Measurements from ENCODE around the gene DISP2.

DISP2 gene

DNA sequence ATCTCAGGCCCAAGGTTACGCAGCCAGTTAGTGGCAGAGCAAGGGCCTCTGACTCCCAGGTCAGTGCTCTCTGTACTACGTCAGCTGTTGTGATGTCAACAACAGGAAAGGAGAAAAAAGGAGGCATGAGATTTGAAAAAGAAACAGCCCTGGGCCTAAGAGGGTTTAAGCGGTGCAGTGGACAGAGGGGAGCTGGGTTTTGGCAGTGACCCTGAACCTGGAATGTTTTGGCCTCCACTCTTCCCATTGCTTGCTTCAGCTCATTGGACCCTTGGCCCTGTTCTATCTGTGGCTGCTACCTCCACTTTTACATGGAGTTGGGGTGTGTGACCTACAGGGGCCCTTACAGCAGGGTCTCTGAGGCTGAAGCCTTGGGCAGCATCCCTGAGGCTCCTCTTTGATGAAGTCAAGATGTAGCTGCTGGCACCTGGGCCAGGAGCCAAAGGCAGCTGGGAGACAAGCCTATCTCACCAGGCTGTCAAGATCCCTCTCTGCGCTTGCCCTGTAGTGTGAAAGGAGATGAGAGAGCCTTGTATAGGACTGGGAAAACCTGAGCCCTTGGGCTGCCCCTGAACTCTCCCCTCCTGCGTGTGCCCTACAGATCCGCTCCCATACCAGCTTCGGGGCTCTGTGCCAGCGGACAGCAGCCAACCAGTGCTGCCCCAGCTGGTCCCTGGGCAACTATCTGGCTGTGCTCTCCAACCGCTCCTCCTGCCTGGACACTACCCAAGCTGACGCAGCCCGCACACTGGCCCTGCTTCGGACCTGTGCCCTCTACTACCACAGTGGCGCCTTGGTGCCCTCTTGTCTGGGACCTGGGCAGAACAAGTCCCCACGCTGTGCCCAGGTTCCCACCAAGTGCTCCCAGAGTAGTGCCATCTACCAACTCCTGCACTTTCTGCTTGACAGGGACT is 8.7 kb downstream of the DISP2 start:
- DNase-seq = no peak

DNA sequence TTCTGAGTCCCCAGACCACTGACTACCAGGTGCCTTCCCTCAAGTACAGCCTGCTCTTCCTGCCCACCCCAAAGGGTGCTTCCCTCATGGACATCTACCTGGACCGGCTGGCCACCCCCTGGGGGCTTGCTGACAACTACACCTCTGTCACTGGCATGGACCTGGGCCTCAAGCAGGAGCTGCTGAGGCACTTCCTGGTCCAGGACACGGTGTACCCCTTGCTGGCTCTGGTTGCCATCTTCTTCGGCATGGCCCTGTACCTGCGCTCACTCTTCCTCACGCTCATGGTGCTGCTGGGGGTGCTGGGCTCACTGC is 9.3 kb downstream of the DISP2 start:
- no peak for DNase-seq

DNA sequence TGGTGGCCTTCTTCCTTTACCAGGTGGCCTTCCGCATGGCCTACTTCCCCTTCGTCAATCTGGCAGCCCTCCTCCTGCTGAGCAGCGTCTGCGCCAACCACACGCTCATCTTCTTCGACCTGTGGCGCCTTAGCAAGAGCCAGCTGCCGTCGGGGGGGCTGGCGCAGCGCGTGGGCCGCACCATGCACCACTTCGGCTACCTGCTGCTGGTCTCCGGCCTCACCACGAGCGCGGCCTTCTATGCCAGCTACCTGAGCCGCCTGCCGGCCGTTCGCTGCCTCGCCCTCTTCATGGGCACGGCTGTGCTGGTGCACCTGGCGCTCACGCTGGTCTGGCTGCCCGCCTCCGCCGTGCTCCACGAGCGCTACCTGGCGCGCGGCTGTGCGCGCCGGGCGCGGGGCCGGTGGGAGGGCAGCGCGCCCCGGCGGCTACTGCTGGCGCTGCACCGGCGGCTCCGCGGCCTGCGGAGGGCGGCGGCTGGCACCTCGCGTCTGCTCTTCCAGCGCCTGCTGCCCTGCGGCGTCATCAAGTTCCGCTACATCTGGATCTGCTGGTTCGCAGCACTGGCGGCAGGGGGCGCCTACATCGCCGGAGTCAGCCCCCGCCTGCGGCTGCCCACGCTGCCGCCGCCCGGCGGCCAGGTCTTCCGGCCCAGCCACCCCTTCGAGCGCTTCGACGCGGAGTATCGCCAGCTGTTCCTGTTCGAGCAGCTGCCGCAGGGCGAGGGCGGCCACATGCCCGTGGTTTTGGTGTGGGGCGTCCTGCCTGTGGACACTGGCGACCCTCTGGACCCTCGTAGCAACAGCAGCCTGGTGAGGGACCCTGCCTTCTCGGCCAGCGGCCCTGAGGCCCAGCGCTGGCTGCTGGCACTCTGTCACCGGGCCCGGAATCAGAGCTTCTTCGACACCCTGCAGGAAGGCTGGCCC is 9.9 kb downstream of the DISP2 start:
- peak; percentile 72 for DNase-seq

DNA sequence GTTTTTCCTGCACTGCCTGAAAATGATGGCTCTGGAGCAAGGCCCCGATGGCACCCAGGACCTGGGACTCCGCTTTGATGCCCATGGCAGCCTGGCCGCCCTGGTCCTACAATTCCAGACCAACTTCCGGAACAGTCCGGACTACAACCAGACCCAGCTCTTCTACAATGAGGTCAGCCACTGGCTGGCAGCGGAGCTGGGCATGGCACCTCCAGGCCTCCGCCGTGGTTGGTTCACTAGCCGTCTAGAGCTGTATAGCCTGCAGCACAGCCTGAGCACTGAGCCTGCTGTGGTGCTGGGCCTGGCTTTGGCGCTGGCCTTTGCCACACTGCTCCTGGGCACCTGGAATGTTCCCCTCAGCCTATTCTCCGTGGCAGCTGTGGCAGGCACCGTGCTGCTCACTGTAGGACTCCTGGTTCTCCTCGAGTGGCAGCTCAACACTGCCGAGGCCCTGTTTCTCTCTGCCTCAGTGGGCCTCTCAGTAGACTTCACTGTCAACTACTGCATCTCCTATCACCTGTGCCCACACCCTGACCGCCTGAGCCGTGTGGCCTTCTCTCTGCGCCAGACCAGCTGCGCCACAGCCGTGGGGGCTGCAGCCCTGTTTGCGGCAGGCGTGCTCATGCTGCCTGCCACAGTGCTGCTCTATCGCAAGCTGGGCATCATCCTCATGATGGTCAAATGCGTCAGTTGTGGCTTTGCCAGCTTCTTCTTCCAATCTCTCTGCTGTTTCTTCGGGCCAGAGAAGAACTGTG is 10.9 kb downstream of the DISP2 start:
- DNase-seq = no peak

DNA sequence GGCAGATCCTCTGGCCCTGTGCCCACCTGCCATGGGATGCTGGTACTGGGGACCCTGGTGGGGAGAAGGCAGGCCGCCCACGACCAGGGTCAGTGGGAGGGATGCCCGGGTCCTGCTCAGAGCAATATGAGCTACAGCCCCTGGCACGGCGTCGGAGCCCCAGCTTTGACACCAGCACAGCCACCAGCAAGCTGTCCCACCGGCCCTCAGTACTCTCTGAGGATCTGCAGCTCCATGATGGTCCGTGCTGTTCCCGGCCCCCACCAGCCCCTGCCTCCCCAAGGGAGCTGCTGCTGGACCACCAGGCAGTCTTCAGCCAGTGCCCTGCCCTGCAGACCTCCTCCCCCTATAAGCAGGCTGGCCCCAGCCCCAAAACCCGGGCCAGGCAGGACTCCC is 11.5 kb downstream of the DISP2 start:
- DNase-seq = no peak

DNA sequence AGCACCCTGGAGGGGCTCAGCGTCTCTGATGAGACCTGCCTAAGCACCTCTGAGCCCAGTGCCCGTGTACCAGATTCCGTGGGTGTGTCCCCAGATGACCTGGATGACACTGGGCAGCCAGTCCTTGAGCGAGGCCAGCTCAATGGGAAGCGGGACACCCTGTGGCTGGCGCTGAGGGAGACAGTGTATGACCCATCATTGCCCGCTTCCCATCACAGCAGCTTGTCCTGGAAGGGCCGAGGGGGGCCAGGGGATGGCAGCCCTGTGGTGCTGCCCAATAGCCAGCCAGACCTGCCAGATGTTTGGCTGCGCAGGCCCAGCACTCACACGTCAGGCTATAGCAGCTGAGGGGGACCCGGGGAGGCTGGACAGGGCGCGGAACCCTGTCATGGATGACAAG is 12.0 kb downstream of the DISP2 start:
- DNase-seq = no peak

DNA sequence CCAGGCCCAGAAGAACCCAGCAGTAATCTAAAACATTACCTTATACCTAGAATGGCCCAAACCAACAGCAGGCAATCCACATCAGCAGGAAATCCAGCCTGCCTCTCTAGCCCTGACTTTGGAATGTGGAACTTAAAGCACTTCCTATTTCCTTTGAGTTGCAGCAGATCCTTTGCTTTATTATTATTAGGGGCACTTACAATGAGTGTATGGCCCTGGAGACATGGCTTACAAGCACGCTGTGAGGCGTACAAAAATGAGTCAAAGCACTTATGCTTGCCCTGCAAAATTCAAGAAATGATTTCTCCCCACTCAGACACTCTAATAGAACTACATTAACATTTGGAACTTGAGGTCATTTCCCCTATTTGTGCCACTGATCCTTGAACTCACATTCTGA is 15.0 kb downstream of the DISP2 start:
- no peak for DNase-seq

DNA sequence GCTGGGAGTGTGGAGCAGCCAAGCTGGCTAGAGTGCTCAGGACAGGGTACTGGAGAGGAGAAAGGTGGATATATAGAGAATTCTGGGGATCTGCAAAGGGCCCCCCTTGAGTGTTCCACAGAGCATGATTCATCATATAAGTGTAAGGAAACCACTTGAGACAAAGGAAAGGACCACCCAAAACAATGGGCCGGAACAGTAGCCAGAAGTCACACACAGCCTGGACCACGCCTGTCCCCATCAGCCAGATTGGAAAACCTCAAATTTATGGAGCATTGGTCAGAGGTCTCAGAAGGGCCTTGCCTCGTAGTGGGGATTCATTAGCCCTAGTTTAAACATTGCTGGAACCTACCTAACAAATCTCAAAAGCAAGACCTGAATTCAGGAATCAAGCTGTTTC is 19.6 kb downstream of the DISP2 start:
- DNase-seq = no peak

DNA sequence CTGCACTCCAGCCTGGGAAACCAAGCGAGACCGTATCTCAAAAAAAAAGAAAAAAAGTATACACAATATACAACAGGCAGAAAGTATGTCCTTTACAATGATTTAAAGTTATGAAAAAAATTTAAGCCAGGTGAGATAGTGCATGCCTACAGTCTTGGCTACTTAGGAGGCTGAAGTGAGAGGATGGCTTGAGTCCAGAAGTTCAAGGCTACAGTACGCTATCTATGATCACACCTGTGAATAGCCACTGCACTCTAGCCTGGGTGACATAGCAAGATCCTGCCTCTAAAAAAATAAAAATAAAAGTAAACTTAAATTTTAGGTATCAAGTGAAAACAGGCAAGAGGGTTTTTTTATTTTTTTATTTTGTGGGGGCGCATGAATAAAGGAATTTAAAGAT is 21.4 kb downstream of the DISP2 start:
- no peak for DNase-seq

DNA sequence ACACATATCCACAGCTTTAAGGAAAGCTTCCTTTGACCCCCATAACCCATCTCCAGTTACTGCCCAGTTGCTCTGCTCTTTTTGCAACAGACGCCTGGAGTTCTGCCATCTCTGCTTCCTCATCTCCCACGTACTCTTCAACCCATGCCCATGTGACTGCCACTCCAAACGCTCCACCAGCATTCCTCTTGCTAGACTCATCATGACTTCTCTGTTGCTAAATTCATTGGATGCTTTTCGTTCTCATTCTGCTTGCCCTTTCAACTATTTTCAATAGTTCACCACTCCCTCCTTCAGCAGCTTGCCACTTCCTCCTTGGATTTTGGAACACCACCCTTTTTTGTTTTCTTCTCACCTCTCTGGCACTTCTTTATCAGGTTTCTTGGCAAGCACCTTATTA is 21.8 kb downstream of the DISP2 start:
- DNase-seq = no peak

DNA sequence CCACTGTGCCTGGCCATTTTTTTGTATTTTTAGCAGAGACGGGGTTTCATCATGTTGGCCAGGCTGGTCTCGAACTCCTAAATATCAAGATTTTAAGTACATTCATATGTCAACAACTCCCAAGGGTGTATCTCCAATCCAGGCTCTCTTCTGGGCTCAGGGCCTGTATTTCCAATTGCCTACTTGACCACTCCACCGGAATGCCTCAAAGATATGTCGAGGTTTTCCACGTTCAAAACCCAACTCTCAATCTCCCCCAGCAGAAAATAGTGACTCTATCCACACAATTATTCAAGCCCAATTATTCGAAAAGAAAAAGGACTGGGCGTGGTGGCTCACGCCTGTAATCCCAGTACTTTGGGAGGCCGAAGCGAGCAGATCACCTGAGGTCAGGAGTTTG is 22.6 kb downstream of the DISP2 start:
- DNase-seq = no peak

DNA sequence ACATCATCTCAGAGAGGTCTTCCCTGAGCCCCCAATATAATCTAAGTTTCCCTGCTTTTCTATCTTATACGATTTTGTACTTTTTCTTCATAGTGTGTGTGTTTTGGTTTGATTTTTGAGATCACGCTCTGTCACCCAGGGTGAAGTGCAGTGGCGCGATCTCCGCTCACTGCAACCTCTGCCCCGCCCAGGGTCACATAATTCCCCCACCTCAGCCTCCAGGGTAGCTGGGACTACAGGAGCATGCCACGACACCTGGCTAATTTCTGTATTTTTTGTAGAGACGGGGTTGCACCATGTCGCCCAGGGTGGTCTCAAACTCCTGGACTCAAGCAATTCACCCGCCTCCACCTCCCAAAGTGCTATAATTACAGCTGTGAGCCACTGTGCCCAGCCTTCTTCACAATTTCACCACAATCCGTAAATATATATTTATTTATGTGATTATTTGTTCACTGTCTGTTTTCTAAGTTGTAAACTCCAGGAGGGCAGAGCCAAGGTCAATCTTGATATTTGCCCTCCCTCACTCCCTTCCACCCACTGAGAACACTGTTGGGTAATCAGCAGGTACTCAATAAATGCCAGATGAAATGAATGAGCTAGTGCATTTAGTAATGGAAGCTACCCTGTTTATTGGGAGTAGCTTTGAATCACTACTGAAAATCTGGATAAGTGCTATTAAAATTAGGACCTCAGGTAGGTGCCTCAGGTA is 24.0 kb downstream of the DISP2 start:
- no peak for DNase-seq

DNA sequence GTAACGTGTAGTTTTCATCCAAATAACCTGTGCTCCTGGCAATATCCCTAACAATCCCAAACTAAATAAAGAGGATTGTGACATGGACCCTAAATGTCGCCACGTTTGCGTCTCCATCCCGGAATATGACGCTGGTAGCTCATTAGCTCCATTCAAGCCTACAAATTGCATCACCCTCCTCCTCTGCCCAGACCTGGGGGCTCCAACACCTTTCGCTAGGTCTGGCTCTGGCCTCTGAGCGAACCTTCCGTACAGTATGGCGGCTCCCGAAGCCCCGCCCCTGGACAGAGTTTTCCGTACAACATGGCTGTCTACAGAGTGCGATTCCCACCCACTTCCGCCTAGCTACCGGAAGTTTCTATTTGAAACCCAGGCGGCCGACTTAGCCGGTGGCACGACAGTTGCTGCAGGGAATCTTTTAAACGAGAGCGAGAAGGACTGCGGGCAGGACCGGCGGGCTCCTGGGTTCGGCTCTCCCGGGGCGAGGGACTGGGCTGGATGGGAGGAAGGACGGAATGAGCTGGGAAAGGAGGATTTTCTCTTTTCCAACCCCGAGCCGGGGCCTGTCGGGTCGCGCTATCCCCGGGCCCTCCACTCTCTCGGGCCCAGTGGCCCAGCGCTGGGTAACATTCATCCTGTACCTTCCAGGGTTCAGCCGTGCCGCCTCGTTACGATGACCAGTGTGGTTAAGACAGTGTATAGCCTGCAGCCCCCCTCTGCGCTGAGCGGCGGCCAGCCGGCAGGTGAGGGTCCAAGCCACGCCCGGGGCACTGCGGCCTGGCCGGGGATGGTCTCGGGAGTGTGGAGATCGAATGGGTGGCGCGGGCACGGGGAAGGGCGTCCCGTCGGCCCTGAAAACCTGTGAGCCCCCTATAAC is 24.8 kb downstream of the DISP2 start, which contains the start of gene KNSTRN:
KNSTRN (plus strand) TSS at position 142 of the 877 bp plus-strand sequence; CDS start at position 257, 115 bp downstream.
- peak; percentile 87 for DNase-seq

DNA sequence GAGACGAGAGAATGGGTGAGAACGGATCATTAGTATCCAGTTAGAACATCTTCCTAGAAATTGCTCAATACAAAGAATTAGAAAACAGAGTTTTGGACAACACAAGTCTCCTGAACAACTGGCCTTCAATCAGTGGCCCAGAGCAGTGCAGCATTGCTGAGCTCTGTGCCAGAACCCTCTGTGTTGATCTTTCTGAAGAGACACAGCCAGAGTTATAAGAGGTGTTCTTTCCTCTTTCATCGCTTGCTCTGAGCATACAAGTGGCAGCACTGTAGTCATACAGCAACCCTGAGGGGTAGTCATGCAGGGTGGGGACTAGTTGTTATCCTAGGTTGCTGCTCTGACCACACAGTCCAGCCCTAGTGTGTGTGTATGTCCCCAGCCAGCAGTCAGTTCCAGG is 28.5 kb downstream of the DISP2 start:
- DNase-seq = no peak

DNA sequence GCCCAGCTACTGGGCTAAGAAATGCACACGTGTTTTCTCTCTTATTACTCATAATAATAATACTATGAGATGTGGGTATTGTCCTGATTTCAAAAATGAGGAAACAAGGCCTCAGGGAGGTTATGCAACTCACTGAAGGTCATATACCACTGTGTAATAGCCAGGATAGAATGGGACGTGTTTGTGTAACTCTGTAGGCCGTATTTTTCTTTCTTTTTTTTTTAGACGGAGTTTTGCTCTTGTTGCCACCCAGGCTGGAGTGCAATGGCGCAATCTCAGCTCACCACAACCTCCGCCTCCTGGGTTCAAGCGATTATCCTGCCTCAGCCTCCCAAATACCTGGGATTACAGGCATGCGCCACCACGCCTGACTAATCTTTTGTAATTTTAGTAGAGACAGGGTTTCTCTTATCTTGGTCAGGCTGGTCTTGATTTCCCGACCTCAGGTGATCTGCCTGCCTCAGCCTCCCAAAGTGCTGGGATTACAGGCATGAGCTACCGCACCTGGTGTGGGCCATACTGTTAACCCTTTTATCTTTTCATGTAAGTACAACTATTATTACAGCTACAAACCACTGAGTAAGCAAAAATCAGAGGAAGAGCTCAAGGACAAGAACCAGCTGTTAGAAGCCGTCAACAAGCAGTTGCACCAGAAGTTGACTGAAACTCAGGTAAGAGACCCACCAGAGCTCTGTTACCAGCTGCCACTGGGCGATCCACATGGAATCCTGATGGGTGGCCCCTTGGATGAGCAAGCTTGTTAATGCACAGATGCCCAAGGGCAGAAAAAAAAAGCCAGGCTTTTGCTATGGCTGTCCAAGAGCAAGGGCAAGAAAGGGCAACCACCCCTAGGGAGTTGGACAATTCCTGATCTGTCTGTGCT is 31.2 kb downstream of the DISP2 start:
- DNase-seq = no peak

DNA sequence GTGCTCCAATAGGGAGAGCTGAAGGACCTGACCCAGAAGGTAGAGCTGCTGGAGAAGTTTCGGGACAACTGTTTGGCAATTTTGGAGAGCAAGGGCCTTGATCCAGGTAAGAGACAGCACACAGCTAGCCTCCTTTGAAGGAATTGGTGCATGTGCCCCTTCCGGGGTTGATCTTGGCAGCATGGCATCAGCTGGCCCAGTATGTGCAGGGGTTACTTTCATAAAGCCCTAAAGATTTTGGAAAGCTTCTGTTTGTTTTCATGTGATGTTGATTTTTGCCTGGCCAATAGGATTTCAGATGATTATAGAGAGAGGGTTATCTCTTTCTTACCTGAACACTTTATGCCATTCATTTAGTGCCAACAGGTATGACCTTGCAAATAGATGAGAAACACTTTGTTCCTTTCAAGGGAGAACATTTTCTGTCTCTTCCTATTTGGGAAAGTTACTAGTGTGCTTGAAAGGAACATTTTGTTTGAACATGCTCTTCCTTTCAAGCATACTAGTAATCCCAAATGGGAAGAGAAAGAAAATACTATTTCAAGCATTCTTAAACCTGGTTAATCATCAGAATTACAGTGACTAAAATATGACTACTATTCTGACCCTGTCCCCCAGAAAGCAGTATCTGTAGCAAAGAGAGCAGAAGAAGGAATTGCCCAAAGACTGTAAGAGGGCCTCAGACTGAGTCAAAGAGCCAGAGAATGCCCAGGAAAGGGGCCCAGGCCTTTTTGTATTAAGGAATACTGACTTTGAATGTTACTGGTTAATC is 32.0 kb downstream of the DISP2 start:
- DNase-seq = no peak

DNA sequence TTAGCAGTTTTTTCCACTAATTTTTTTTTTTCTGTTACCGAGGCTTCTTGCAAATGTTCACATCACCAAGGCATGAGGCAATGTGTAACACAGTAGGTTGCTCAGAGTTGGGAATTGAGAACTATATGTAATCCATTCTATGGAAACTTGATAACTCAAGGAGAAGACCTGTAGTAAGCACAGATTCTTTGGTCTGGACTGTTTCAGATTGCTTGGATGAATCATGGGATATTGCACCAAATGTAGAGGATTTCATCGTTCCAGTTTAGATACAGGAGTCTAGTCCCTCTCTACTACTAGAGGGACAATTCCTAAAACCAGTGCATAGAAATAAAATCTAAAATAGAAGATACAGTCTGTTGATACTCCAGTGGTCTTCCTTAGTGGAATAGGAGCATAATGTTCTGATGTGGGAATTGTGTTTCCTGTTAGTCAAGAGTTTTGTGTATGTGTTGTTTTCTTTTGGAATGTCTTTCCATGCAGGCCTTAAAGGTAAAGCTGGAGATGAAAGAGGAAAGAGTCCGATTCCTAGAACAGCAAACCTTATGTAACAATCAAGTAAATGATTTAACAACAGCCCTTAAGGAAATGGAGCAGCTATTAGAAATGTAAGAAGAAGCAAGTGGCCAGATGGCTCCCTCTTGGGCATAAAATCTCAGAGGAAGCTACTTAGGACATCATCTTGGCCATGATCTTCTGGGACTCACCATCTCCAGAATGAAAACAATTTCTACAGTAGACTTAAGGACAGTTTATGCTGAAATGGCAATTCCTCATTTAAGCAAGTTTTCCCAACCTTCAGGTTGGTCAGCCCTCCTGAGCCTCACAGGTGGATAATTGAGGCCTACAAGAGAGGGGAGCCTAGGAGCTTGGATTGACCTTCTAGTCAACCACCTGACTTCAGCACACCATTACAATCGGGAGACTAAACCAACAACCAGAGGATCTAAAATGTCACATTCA is 35.2 kb downstream of the DISP2 start:
- DNase-seq = no peak

DNA sequence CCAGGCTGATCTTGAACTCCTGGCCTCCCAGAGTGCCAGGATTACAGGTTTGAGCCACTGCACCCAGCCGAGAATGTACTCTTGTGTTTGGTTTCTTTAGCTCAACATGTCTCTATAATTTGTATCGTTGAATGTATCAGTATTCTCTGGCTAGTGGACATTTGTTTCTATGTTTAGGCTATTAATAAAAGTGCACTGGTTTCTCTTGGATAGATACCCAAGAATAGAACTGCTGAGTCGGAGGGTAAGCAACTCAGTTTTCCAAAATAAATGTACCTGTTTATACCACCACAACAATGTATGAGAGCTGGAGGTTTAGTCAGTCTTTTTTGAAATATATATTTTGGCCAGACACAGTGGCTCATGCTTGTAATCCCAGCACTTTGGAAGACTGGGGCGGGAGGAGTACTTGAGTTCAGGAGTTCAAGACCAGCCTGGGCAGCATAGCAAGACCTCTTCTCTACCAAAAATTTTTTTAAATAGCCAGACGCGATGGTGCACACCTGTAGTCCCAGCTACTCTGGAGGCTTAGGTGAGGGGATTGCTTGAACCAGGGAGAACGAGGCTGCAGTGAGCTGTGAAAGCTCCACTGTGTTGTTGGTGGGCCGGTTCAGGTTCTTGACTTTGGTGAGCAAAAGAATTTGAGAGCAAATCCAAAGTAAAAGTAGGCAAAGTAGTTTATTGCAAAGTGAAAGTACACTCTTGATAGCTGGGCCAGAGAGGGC is 39.8 kb downstream of the DISP2 start:
- no peak for DNase-seq

All from NCI-H1694 treated with DMSO at 0.1 percent for 48 hours (cell line).